ENCODE results near the gene TMCC2.

The TMCC2 gene

DNA sequence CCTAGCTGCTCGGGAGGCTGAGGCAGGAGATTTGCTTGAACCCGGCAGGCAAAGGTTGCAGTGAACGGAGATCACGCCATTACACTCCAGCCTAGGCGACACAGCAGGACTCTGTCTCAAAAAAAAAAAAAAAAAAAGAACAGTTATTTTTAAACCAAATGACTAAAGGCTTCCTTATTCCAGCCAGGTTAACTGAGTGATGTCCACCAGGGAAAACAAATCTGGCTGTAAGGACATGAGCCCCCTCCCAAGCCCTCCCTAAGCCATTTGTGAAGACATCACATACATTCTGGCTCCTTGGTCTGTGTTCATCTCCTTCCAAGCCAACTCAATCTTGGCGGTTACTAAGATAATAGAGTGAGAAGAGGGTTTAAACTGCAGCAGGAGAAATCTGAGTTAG lies 8.2 kb downstream of the TMCC2 start:
- in situ Hi-C loops (cut with HindIII; ENCODE audit: low pct_ligation_motif_present, low pct_unique_long_range_greater_than_20kb, low sequenced_read_pairs) = no loop called here
- DNase-seq = no peak

DNA sequence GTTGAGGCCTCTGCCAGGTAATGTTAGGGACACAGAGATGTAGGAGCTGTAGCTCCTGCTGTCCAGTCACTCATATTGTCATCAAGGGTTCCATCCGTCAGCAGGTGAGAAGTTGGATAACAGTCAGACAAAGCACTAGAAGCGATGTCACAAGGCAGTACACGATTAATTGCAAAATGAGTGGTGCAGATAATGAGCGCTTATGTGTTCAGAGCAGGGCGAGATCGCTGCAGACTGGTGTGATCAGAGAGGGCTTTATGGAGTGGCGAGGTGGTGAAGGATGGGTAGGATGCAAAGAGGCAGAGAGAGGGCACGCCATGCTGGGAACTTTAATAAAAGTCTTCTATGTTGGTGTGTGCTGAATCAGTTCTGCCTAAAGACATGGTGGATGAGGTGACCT lies 8.8 kb downstream of the TMCC2 start:
- in situ Hi-C loops (cut with HindIII; ENCODE audit: low pct_ligation_motif_present, low pct_unique_long_range_greater_than_20kb, low sequenced_read_pairs) = no loop called here
- no peak for DNase-seq

DNA sequence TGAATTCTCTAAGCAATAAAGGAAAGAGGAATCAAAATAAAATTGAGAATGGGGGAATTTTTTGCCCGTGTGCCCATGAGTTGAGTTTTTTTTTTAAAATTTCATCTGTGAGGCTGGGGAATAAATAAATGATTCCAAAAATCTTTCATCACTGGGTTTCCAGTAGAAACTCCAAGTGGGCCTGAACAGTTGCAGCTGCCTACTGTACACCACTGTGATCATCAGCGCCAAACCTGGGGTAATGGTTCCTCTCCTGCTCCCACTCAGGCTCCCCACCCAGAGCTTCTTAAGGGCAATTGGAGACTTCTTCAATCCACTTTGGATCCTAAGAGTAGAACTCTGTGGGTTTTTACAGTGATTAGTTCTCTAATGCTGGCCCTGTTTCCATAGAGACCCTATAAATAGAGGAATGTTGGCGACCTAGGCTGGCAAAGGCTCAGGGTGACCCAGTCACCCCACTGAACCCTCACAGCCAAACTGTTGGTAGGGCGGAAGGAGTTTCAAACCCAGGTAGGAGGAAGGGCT lies 9.3 kb downstream of the TMCC2 start:
- no peak for DNase-seq
- in situ Hi-C loops (cut with HindIII; ENCODE audit: low pct_ligation_motif_present, low pct_unique_long_range_greater_than_20kb, low sequenced_read_pairs) = no loop called here

DNA sequence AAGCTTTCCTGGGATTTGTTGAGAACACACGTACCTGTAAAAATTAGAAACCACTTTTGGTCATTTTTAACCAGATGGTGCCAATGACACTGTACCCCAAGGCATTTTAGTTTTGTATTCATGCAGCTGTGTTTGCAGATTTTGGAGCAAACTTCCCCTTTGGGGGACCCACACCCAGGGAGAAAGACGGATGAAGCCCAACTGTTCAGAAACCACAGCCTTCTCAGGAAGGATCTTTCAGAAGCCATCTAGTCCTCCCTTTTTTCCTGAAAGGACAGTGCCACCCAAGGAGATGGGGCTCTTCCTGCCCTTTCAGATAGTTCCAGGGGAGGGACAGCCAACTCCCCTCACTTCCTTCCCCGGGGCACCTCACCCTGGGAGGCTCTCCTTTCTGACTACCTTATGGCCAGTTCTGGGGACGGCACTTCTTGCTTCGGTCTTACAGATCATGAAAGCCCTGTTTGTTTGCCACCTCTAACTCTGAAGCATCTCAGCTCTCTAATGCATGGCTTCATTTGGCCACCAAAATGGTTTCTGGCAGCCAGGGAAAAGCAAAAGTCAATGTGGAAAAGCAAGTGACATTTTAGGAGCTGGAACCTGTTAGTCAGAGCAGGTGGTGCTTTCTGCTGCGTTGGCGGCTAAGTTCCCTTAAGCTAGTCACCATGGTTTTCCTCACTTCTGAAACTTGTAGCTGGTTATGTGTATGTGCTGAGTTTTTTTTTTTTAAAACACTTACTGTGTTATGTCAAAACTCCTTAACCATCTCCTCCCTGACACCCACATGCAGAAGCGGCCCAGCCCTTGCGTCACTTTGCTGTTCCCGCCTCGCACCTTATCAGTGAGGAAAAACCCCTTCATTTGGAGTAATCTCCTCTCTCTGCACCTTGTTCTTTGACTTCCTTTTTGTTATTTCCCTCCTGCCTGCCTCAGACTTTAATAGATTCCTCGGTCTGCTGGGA lies 10.1 kb downstream of the TMCC2 start:
- in situ Hi-C loops (cut with HindIII; ENCODE audit: low pct_ligation_motif_present, low pct_unique_long_range_greater_than_20kb, low sequenced_read_pairs) = no loop called here
- no peak for DNase-seq

DNA sequence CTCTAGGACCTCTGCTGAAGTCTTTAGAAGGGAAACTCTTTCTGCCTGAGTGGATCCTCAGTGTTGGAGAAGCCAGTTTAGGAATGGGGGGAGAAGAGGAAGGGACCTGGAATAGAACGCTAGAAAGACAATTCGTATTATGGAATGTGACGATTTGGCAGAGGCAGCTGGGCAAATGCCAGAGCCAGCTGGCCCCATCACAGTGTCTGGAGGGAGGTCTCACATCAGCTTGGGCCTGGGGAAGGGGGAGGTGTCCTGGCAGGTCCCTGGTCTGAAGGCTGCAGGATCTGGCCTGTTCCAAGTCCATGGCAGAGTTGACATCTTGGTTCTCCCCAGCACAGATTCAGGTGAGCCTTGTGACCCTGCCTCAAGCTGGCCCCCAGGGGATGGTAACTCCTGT lies 11.3 kb downstream of the TMCC2 start:
- in situ Hi-C loops (cut with HindIII; ENCODE audit: low pct_ligation_motif_present, low pct_unique_long_range_greater_than_20kb, low sequenced_read_pairs) = no loop called here
- DNase-seq = no peak

DNA sequence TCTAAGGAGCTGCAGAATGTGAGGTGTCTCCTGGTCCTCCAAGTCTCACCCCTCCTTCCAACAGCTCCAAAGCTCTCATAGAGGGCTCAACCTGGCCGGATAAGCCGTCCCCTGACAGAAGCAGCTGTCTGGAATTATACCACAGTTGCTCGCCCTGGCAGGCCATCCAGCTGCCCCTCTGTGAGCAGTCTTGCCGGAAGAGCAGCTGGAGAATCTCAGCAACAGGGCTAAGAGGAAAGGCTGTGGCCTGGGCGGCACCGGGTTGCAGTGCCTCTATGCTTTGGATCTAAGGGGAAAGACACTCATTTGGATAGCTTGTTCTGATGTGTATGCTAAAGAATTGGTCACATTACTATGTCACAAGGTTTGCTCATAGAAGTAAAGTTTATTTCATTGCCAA lies 12.4 kb downstream of the TMCC2 start:
- in situ Hi-C loops (cut with HindIII; ENCODE audit: low pct_ligation_motif_present, low pct_unique_long_range_greater_than_20kb, low sequenced_read_pairs) = no loop called here
- no peak for DNase-seq

DNA sequence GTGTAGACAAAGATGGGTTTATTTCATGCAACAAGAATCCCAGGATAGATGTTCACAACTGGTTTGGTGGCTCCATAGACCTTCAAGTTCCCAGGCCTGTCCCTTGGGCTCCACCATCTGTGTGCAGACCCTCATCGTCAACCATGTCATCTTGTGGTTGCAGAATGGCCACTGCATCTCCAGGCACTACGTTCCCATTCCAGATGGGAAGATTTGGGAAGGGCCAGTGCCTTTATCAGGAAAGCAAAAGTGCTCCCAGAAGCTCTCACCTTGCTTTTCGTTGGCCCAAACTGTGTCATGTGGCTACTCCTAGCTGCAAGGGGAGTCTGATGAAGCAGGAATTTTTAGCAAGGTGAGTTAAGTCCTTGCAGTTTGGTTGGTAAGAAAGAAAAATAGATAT lies 12.8 kb downstream of the TMCC2 start:
- no peak for DNase-seq
- in situ Hi-C loops (cut with HindIII; ENCODE audit: low pct_ligation_motif_present, low pct_unique_long_range_greater_than_20kb, low sequenced_read_pairs) = no loop called here

DNA sequence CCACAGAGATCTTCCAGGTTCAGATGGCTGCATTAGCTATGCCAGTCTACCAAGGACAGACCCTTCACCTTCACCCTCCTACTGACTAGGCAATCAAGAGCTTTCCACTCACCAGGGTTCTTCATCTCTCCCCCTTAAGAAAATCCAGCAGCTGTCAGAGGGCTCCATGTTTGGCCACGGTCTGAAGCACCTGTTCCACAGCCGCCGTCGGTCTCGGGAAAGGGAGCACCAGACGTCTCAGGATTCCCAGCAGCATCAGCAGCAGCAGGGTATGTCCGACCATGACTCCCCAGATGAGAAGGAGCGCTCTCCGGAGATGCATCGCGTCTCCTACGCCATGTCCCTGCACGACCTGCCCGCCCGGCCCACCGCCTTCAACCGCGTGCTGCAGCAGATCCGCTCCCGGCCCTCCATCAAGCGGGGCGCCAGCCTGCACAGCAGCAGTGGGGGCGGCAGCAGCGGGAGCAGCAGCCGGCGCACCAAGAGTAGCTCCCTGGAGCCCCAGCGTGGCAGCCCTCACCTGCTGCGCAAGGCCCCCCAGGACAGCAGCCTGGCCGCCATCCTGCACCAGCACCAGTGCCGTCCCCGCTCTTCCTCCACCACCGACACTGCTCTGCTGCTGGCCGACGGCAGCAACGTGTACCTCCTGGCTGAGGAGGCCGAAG lies 13.8 kb downstream of the TMCC2 start:
- no peak for DNase-seq
- in situ Hi-C loops (cut with HindIII; ENCODE audit: low pct_ligation_motif_present, low pct_unique_long_range_greater_than_20kb, low sequenced_read_pairs) = no loop called here

DNA sequence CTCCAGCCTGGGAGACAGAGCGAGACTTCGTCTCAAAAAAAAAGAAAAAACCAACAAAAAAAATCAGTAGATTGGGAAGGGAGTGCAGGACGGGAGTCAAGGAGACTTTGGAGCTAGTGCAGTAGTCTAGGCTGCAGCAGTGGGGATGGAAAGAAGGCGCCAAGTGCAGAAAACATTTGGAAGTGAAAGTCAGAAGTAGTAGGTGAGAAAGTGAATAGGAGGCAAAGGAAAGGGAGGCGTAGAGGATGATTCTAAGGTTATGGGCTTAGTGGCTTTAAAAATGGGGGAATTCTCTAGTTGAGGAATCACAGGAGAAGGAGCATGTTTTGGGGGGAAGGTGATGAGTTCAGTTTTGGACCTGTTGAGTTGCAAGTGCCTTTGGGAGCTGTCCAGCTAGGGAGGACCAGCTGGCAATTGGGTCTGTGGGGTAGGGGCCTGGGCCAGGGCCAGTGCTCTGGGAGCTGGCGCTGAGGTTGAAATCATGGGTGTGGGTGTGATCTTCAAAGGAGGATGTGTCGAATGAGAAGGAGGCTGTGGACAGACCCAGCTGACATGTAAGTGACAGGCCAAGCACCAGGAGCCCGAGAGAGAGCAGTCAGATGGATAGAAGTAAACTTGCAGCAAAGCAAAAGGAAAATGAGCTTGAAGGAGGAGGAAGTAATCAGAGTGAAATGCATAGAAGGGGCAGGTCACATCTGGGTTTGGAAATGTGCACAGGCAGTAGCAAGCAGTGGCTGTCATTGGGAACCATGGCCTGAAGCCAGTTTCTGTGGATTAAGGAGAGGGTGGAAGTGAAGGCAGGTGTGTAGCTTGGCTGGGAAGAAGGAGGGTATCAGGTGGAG lies 15.8 kb downstream of the TMCC2 start:
- in situ Hi-C loops (cut with HindIII; ENCODE audit: low pct_ligation_motif_present, low pct_unique_long_range_greater_than_20kb, low sequenced_read_pairs) = no loop called here
- no peak for DNase-seq

DNA sequence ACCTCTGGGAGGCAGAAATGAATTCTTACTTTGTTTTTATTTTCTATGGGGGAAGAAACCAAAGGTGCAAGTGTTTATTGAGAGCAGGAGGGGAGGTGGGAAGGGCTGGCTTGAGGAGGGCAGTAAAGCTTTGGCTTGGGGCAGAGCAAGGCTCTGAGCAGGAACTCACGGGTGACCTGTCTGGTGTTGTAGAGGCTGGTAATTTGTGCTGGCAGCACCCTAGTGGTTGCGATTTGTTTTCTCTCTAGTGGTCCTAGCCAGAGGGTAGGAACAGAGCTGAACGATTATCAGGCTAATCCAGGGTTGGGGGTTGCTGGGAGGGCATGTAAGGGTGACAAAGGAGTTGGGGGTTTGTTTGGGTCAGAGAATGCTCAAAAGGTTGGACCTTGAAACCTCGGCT lies 16.6 kb downstream of the TMCC2 start:
- in situ Hi-C loops (cut with HindIII; ENCODE audit: low pct_ligation_motif_present, low pct_unique_long_range_greater_than_20kb, low sequenced_read_pairs) = no loop called here
- DNase-seq = no peak

DNA sequence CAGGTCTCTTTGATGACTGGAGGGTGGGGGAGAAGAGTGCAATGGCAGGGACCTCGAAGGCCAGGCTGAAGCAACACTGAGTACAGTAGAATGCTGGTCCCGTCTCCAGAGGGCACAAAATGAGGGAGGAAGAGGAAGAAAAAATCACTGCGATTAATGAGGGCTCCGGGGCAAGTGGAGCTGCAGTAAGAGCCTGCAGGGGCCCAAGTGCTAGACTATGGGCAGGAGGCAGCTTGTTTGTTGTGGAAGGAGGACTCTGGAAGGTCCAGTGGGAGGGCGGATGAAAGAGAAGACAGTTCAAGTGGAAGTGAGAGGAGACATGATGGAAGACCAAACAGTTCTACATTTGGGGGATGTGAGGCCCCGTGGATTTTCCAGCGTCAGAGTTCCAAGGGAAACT lies 17.4 kb downstream of the TMCC2 start:
- no peak for DNase-seq
- in situ Hi-C loops (cut with HindIII; ENCODE audit: low pct_ligation_motif_present, low pct_unique_long_range_greater_than_20kb, low sequenced_read_pairs) = no loop called here

DNA sequence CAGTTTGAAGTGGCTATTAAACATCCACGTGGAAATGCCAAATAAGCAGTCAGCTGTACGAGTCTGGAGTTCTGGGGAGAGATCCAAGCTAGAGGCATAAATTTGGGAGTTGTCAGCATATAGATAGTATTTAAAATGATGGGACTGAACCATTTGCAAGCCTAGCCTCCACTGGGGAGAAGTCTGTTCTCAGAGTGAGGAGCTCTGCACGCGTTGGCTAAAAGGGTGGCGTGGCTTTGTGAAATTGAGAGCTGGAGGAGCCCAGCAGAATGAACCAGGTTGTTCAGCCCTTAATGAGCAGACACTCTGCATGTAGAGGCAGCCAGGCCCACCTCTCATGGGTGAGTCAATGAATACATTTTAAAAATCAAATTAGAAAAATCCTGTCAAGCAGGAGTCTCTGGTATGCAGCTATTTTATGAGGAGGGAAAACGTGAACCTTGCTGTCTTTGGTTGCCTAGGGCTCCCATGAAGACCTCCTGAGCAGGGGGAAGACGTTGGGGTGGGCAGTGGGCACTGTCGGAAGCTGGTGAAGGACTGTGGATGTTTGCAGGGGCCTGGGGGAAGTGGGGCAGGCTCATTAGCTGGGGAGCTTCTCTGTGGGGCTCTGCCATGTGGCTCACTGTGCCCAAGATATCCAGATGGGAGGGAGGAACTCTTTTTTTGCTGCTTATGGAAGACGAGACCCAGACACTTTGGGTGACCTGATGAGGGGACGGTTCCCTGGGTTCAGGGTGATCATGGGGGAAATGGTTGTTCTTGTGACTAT lies 18.8 kb downstream of the TMCC2 start:
- in situ Hi-C loops (cut with HindIII; ENCODE audit: low pct_ligation_motif_present, low pct_unique_long_range_greater_than_20kb, low sequenced_read_pairs) = no loop called here
- no peak for DNase-seq

DNA sequence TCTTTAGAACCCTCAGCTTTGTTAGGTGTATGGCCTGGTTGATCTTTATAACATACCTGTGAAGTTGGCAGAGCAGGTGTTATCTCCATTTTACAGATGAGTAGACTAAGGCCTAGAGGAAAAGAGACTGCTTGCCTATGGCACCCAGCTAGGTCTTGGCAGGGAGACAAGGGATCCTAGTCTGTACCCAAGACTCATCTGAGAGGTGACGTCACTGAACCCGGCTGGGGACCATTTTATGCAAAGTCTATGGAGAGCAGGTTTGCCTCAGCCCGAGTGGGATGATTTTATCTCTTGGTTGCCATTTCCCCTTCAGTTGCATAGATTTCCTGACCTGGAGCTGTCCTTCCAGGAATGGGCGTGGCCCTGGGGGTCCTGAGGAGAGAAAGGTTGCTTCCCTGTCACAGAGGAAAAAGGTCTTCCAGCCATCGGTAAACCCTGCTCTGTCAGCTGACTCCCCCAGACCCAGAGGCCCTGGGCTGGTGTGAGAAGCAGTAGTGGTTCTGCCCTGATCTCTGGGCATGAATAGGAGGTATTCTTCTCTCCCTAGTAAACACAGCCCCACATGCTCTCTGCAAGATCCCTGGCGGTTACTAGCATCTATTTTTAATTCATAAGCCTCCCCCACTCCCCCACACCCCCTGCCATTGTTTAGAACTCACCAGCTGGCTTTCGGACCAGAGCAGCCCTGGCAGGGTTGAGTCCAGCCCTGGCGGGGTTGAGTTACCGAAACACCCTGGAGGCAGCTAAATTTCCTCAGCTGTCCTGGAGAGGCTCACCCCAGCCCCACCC lies 19.6 kb downstream of the TMCC2 start:
- no peak for DNase-seq
- in situ Hi-C loops (cut with HindIII; ENCODE audit: low pct_ligation_motif_present, low pct_unique_long_range_greater_than_20kb, low sequenced_read_pairs) = no loop called here

DNA sequence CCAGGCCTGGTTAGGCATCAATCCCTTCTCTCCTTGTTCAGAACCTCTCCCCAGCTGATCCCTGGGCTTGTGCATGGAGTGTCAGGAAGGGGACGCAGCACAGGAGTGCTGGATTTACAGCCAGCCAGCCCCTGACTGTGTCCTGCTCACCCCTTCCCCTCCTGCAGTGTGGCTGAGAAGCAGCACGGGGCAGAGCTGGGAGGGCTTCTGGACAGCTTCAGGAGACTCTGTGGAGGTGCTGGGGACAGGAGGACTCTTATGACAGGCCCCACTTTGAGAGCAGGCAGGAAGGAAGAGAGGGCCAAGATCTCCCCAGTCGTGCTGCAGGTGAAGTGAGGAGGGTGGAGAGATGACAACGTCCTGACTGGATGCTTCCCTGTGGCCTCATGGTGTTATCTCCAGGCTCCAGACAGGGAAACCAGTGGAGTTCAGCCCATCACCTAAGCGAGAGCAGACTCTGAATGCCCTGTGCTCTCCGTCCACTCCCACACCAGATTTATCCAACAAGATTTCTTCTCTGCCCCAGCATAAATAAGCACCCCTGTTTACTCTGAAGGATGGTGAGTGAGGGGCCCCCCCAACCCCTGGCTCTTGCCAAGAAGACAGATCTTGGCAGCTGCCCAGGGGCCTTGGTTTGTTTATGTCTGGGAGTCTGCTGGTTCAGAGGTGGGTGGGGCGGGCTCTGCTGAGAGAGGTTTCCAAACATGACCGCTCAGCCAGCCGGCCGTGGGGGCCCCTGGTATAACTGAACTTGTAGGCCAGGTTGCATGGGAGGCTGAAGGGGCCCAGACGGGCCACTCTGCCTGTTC lies 21.3 kb downstream of the TMCC2 start:
- DNase-seq = no peak
- in situ Hi-C loops (cut with HindIII; ENCODE audit: low pct_ligation_motif_present, low pct_unique_long_range_greater_than_20kb, low sequenced_read_pairs) = no loop called here

DNA sequence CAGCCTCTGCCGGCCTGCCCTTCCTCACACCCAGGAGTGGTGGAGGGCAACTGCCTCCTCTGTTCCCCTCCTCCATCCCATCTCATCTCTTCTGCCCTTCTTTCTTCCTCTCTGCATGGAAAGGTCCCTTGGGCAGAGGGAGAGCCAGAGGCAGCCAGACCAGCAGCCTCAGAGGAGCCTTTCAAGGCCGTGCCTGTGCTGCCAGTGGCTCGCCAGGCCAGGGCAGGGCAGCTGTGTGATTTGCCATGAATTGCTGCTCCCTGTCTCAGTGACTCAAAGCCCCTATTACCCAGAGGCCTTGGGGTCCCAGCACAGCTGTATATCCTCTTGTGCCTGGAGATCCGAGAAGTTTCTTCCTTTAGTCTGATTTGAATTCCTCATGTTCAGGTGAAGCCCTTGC lies 21.9 kb downstream of the TMCC2 start:
- no peak for DNase-seq
- in situ Hi-C loops (cut with HindIII; ENCODE audit: low pct_ligation_motif_present, low pct_unique_long_range_greater_than_20kb, low sequenced_read_pairs) = no loop called here

DNA sequence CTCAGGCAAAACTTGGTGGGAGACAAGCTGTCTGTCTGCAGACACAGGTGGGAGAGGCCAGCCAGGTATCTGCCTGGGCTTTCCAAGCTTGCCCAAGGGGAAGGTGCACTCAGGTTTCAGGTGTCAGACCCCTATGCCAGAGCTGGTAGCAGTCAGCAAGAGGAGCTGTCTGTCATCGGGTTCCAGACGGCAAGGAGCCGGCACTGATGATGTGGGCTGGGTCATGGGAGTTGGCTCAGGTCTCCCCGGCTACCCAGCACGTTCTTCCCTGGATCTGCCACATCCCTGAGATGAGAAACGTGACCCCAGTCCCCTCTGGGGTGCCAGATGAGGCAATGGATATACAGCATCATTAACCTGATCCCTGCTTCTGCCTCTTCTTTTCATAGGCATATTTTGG lies 23.0 kb downstream of the TMCC2 start:
- no peak for DNase-seq
- in situ Hi-C loops (cut with HindIII; ENCODE audit: low pct_ligation_motif_present, low pct_unique_long_range_greater_than_20kb, low sequenced_read_pairs) = no loop called here

DNA sequence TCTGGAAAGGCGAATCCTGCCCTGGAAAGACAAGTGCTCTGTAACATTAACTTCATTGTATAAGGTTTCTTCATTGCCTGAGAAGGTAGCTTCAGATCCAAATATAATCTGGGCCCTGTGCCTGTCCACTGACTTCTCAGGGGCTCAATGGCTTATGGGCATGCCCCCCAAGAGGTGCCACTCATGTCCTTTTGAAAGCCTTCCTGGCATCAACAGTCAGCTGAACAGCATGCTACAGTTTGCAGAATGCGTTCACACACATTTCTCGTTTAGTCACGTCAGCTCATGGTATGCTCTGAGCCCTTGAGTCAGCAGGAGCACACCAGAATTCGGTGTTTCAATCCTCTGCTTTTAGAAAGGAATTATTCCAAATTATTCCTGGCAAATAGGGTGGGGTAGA lies 23.8 kb downstream of the TMCC2 start:
- in situ Hi-C loops (cut with HindIII; ENCODE audit: low pct_ligation_motif_present, low pct_unique_long_range_greater_than_20kb, low sequenced_read_pairs) = no loop called here
- no peak for DNase-seq
